GM15510 (cell line): Measurements from ENCODE around the gene MYH3.
A peak's percentile ranks its signal among the peaks of the same experiment; 100 is the strongest.

Experiments used
- POLR2A ChIP-seq: IDR thresholded peaks from 3 replicates; pipeline ENCODE4 v1.6.1; 2011; ENCODE audit warnings: borderline replicate concordance; ENCODE audit not compliant: insufficient read length; ENCODE audit errors: extremely low read depth

MYH3 gene

GRCh38 chr17:10657148-10657547 lies at the start of gene MYH3:
TSS of gene MYH3 (minus strand) at chr17:10657309. CDS start at chr17:10655064, 2,245 bp downstream.
- no peak for TF ChIP-seq POLR2A

DNA sequence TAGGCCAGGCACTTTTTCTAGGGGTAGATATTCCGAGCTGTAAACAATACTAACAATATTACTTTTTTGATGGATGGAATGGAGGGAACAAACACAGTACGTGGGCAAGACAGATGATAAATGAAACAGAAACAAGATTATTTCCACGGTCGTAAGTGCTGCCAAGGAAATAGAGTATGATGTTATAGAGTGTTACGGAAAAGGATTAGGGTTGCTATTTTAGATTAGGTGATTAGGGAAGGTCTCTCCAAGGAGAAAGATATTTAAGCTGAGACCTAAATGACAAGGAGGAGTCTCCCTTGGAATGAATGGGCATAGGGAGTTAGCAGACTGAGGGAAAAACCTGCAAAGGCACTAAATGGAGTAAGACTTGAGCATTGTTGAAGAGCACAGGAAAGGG lies 48.6 kb upstream of the MYH3 start:
- TF ChIP-seq POLR2A: no peak

DNA sequence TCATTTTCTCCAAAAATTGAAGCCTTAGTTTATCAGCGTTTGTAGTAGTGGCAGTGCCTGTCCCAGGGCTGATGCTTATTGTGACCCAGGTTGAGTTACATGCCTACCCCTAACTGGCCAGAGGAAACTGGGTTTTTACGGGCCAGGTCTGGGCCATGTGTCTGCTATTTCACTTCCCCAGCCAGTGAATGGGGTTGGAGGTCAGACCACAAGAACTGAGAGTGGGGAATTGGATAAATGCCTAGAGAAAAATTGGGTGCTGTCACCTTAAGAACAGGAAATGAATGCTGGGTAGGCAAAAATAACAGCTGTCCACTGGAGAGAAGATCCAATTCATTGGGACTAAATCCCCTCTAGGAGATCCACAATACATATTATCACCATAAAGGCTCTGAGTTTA lies 45.5 kb upstream of the MYH3 start:
- TF ChIP-seq POLR2A: no peak

GRCh38 chr17:10699856-10700255 lies 42.7 kb upstream of the MYH3 start:
- no peak for TF ChIP-seq POLR2A

DNA sequence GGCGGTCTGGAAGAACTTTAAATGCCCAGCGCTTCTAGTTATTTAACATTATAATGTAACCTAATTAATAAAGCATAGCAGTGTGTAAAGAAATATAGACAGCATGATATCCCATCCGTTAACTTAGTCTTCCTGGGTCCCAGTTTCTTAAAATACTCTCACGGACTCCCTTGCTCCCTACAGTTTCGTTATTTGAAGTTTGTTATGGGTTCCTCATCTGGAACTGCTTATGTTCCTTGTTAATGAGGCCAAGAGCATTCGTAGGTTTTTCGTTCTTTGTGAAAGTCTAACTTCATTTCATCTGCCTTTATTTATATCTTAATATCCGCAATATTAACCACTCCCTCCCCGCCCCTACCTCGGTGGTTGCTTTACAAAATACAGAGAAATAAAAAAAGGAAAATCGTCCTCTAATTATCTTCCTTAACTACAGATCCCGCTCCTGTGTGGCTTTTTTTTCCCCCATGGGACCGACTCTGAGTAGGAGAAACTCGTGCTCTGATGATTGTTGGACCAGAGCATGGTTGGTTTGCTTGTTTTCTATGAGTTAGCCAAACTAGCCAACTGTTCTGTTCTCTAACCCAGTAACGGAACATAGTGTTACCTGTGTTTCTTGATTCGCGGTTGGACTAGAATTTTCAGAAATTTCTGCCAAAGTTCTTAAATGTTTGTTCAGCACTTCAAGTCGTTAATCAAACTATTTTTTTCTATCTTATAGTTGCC lies 41.1 kb upstream of the MYH3 start:
- no peak for TF ChIP-seq POLR2A

GRCh38 chr17:10697092-10698081 lies 40.3 kb upstream of the MYH3 start, which contains the start of the genes ADPRM and SCO1:
TSS of gene ADPRM (plus strand) at chr17:10697594. CDS start at chr17:10704927, 7,333 bp downstream.
TSS of gene SCO1 (minus strand) at chr17:10697533. CDS start at chr17:10697507, 26 bp downstream.
- peak; percentile 96 for TF ChIP-seq POLR2A

DNA sequence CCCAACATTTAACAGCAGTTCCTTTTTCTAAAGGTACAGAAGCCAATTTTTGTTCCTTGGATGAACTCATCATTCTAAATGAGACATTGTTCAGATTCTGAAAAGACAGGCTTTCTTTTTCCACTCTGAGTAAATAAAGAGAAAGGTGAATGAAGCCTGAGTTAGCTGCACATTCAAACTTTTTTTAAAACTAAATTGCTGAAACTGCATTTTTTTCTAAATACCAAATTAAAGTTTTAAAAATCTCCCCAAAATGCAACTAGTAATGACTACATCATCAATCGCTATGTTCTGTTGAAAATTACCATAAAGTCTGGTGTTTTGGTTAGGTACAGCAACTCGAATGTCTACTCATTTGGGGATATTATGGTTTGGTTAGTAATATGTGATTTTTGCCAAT lies 30.4 kb upstream of the MYH3 start:
- no peak for TF ChIP-seq POLR2A

GRCh38 chr17:10683853-10684252 lies 26.7 kb upstream of the MYH3 start:
- TF ChIP-seq POLR2A: no peak

DNA sequence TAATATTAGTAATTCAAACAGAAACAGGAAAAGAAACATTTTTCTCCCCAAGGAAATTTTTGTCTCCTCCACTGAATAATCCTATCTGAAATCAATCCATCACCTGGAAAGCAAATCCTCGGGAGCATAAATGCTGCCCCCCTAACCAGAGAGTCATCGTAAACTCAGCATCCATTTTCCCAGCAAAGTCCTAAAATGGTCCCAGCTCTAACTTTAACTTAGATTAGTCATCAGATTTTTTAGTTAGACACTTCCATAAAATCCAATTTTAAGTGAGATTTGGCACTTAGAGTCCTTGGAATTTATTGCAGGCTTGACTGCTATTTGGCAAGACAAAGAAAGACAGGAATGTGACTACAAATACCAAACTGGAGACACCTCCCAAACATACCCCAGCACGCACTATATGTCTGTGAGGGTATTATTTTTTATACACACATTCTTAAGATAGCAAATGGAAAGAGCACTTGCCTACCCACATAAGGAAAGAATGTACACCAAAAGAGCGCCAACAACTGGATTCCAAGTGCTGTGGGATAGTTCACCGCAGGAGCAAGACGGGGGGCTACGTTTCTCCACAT lies 24.8 kb upstream of the MYH3 start:
- TF ChIP-seq POLR2A: no peak

DNA sequence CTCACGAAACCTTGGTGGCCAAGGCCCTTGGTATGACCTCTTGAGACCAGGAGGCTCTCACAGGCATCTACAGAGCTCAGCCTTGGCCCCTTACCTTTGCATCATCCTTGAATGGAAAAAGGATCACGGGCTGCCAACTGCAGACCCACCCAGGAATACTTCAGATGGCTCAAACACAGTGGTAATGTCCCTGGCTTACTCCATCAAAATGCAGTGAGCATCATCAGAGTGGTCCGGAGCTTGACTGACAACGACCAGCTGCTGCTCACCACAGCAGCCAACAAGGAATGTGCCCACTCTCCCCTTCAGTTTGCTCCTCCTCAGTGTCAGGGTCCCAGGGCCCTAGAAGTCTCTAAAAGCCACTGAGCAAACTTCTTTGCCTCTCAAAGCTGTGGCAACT lies 17.6 kb upstream of the MYH3 start:
- no peak for TF ChIP-seq POLR2A

GRCh38 chr17:10673312-10673711 lies 16.2 kb upstream of the MYH3 start:
- no peak for TF ChIP-seq POLR2A

DNA sequence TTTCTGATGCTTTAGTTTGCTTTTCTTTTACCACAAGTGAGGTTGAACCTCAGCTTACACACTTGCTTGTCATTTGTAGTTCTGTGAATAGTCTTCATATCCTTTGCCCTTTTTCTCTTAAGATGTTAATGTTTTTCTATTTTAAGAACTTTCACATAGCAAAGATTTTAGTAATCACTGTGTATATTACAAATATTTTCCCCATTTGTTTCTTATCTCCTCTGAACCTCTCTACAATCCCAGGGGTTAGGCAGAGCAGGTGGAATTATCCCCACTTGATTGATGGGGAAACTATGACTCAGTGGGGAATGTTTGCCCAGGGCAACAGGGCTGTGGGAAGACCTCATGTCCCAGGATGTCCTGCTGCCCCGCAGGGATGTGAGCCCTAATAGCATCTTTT lies 11.7 kb upstream of the MYH3 start:
- no peak for TF ChIP-seq POLR2A

- TF ChIP-seq POLR2A: no peak
These were observed 9.8 kb upstream of the MYH3 start for GRCh38 chr17:10666906-10667305.

GRCh38 chr17:10664571-10664970 lies 7.5 kb upstream of the MYH3 start:
- TF ChIP-seq POLR2A: no peak

GRCh38 chr17:10663231-10663630 lies 6.1 kb upstream of the MYH3 start:
- TF ChIP-seq POLR2A: no peak
